ENCODE data around the gene PHLDB3. TPM values are rescaled to one million over a fixed set of nuclear protein-coding genes. Genes with fewer than 3 reads are reported as not detected.

PHLDB3 gene
- total and polyA plus RNA-seq, 2 donors (not counting 3 experiments of a cell fraction or from before 2014, with no cell fraction given) = 5.5 to 12.0 TPM

GRCh38 chr19:43545276-43545675, 40.7 kb upstream of the PHLDB3 start:
- H3K9ac ChIP-seq (replicated peaks; ENCODE audit: extremely low read depth, insufficient read depth, low read length) = no peak overlapping the region
- ChIA-PET POLR2A (no interaction called here), CTCF (interaction anchor here (0.6 to 1.9 kb wide), 4 partner anchors 10 to 264 kb away, joined by 3 to 12 read pairs (median 4); partner anchors contain the start of gene ZNF575)

More at GRCh38 chr19:43545276-43545675, 40.7 kb upstream of the PHLDB3 start:
- H3K79me2 ChIP-seq (ENCODE audit: control insufficient read depth, insufficient read depth, low read length) = no peaks in the 10 kb centered on the region
- H3K4me1 ChIP-seq (ENCODE audit: control insufficient read depth, extremely low read depth, insufficient read depth, low read length) = no peaks in the 10 kb centered on the region
- FAIRE-seq (no peak), DNase-seq (ENCODE audit: low read depth, low spot score) (no peak)
- no peak overlapping the region for H3K4me3 ChIP-seq (replicated peaks in 1 of 3; ENCODE audit: insufficient read depth in 1 of 3, low read depth in 1 of 3, low read length in 3 of 3)
- peaks cover 4 to 30% of the 10 kb centered on the region in 2 experiments for H3K36me3 ChIP-seq (ENCODE audit: control insufficient read depth in 2 of 2, extremely low read depth in 1 of 2, insufficient read depth in 2 of 2, low read length in 2 of 2)
- BruUV-seq (replicated peaks) = no TSS peak
- H3K9me3 ChIP-seq (replicated peaks; ENCODE audit: control insufficient read depth, insufficient read depth, low read length) = no peaks in the 10 kb centered on the region
- dilution Hi-C loops (cut with MboI; ENCODE audit: extremely low pct_ligation_motif_present, low sequenced_read_pairs) (no loop called here), intact Hi-C loops (cut with micrococcal nuclease) (no loop called here)
- H3K9me1 ChIP-seq (replicated peaks; ENCODE audit: control insufficient read depth, extremely low read depth, insufficient read depth, low read length) = no peaks in the 10 kb centered on the region
- no peak overlapping the region for H2AFZ ChIP-seq (ENCODE audit: low read depth, low read length)
- TF ChIP-seq GATA2 (IDR thresholded peaks at IDR 0.05; ENCODE audit: insufficient read depth, insufficient read length, low read depth, low read length) (no peak), MAX (IDR thresholded peaks at IDR 0.05; ENCODE audit: insufficient read depth, insufficient read length) (no peak), JUN (IDR thresholded peaks at IDR 0.05; ENCODE audit: borderline replicate concordance, insufficient read depth, insufficient read length, low read depth) (no peak), EZH2 (IDR thresholded peaks at IDR 0.05; ENCODE audit: borderline replicate concordance, low read depth, low read length, severe bottlenecking) (no peak), FOS (IDR thresholded peaks at IDR 0.05; ENCODE audit: borderline replicate concordance, insufficient read depth, low read length) (no peak), MYC (IDR thresholded peaks at IDR 0.05; ENCODE audit: low read depth, low read length) (no peak), CTCF (IDR thresholded peaks at IDR 0.05; ENCODE audit: extremely low read depth in 1 of 2, insufficient read depth in 1 of 2, low read depth in 1 of 2, low read length in 2 of 2) (no peak)
- H3K27ac ChIP-seq (ENCODE audit: insufficient read depth, low read depth, low read length) = no peak overlapping the region
- H3K27me3 ChIP-seq (ENCODE audit: control insufficient read depth in 2 of 2, insufficient read depth in 2 of 2, low read length in 2 of 2) = no peaks in the 10 kb centered on the region
- no peak overlapping the region for H3K4me2 ChIP-seq (ENCODE audit: insufficient read depth, low read length)
- H4K20me1 ChIP-seq (replicated peaks; ENCODE audit: control insufficient read depth, extremely low read depth, insufficient read depth, low read length) = no peaks in the 10 kb centered on the region
